Activated CD4-positive, alpha-beta T cell treated with anti-CD3 and anti-CD28 coated beads, Interleukin-2, Interleukin-4, amounts not matched to agents 100 ng/mL and 50 ng/mL, durations not matched to agents 16 hours and 8 hours (primary cell): Measurements from ENCODE around the gene EXOC4.

ENCODE experiments used
- DNase-seq: peaks from one replicate; pipeline ENCODE4 v3.0.0-alpha.2; 2020; ENCODE audit warnings: low spot score

The EXOC4 gene

GRCh38 chr7:133428876-133429275, 176.0 kb downstream of the EXOC4 start:
- no peak for DNase-seq

DNA sequence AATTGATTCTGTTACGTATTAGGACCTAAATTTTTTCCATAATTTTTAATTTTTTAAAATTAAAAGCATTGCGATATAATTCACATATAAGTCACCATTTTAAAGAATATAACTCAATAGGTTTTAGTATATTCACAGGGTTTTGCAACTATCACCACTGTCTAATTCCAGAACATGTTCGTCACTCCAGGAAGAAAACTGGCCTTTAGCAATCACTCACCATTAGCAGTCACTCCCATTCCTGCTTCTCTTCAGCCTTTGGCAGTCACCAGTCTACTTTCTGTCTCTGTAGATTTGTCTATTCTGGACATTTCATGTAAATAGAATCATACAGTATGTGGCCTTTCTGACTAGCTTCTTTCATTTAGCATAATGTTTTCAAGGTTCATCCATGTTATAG, 176.5 kb downstream of the EXOC4 start:
- no peak for DNase-seq

GRCh38 chr7:133431134-133431724, 178.4 kb downstream of the EXOC4 start:
- DNase-seq, result no peak

DNA sequence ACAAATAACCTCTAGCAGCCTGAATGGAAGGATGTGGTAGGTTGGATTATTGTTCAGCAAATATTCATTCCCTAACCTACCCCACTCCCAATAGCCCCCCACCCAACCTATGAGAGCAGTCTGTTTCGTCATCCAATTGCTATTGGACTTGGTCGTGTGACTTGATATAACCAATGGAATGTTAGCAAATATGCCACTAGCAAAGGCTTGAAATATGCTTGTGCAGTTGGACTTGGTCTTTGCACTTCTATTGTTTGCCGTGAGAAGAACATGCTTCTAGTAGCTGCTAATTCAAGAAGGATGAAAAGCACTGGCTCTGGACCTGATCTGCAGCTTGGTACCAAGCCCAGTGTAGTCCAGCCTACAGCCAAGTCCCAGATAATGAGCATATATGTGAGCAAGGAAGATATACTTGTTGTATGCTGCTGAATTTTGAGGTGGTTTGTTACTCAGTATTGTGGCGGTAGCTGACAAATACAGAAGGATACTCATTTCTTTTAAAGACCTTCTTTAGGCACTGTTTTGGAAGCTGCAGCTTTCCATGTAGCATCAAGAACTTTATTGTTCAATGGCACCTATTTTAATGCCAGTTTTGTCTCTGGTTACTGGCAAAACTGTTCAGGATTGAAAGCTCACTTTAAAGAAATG, 180.4 kb downstream of the EXOC4 start:
- DNase-seq, result no peak

DNA sequence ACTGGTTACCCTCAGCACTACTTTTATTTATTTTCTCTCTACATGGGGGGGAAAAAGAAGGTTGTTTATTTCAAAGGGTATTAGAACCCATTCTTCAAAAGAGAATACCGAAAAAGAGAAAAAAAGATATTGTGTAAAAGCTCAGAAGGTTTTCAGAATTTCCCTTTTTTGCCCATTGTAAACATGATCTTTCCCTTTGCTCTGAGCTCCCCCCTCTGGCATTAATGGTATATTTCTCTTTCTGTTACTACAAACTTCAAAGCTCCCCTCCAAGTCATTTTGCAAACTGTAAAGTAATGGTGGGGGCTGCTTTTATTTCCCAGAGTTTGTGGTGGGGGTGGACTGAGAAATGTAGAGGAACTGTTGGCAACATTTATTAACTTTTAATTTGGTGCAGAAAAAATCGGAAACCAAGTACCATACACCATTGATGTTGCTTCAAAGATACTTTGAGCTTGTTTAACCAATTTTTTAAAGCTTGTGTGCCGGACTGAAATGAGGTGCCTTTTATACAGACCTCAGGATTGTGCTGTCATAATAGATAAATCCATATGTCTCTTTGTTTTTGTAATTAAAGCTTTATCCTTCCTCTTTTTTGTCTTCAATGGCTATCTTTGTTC, 181.5 kb downstream of the EXOC4 start:
- no peak for DNase-seq

DNA sequence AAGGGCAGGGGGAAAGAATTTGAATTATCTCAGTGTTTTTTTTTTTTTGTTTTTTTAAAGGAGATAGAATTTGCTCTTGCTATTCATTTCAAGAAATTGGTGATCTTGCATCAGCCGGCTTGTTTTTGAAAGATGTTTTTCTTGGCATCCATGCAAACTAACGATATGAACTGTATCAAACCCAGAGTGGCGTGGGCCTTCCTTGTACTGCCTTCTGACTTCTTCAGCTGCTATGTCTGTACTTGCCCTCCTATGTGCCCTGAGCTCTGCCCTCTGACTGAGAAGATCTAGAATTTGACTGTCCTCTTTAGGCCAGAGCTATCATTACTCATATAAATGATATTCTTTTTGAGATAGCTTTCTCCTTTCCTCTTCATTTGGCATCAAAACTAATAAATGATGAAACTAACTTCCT, 183.1 kb downstream of the EXOC4 start:
- no peak for DNase-seq

DNA sequence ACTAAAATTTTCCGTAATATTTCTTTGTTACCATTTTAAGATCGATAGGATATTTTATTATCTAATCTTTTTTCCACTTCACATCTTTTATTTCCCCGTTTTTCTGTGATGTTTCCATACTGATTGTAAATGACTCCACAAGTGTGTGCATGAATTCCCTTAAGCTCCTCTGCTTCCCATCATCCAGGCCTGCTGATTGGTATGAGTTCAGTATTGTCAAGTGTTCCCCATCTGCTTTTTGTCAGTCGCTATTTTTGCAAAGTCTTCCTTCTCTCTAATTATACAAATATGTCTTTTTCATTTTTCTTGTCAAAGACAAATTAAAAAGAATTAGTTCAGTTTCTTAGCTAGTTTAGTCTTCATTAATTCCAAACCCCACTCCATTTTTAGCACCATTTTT, 184.7 kb downstream of the EXOC4 start:
- DNase-seq, result no peak

DNA sequence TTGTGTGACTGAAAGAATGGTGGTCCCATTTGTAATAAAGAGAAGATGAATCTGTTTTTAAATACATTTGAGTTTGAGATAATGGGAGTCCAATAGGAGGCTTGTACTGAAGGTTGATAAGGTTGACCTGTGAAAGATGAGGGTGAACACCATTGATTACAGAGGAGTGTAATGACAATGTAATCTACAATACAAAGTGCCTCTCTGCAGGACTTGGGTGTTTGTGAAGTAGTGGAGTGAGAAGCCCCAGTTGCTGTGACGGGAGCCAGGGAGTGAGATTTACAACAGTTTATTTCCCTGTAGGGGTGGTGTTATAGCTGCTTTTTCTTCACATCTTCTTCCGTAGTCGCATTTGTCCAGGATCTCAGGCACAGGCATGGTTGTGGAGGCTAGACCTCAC, 189.9 kb downstream of the EXOC4 start:
- no peak for DNase-seq

GRCh38 chr7:133445617-133446016, 192.7 kb downstream of the EXOC4 start:
- no peak for DNase-seq

- no peak for DNase-seq
Measured at GRCh38 chr7:133448012-133448411, 195.1 kb downstream of the EXOC4 start.

DNA sequence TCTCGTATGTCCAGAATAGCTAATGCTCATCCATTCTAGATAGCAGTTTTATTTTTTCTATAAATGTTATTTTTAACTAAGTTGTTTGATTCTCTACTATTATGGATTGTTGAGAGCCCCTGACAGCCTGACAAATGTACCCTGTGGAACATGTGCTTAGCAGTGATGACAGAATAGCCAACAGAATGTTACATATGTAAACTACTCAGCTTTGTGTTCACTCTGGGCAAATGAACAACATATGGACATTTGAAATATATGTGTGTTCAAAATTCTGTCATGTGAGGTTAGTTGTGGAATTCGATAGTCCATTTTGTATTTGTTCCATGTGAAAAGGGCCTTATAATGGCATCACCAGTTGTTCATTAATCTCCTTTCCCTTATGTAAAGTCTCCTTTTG, 199.7 kb downstream of the EXOC4 start:
- no peak for DNase-seq

DNA sequence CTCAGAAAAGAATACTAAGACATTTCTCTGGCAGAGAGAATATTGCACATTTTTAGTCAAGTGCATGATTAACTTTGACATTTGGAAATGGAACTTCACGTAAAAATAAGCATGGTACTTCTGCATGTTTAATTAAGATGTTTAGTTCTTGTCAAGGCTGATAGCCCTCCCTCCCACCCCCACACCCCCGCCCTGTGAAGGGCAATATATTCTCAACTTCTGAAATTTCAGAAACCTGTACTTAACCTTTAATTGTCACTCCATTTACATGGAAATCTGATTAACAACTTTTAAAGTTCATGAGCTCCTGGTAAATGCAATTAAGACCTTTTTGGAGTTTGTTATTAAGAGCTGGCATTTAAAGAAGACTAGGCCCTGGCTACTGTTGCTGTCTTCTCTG, 205.8 kb downstream of the EXOC4 start:
- DNase-seq, result no peak

DNA sequence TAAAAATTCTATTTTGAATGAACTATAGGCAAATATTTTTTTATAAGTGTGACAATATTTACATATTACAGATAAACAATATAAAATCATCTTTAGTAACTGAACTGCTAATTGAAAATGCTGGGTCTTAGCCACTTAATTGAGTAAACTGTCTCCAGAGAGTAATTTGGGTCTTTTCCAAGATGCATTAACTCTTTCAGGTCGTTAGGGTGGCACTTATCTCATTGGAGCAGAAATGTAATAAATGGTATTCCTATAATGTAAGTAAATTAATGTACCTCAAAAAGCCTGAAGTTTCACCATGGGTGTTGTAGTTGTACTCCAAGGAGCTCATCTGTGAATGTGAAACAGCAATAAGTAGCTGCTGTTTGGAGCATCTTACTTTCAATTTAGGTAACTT, 208.5 kb downstream of the EXOC4 start:
- DNase-seq, result no peak

DNA sequence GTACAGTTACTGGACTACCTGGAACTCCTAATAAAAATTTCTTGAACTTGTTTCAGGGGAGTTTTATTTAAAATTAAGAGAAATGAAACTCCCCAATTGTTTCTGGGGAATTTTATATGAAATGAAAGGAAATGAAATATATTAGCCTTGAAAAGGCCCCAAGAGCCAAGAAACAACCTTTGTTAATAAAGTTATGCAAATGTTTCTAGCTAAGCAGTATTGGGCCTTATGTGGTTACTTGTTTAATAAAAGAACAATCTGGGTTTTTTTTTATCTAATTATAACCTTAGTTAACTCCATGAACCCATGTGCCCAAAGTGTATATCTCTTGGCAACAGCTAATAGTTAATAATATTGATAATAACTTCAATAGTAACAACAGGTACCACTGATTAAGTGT, 222.8 kb downstream of the EXOC4 start:
- no peak for DNase-seq

- no peak for DNase-seq
Measured at GRCh38 chr7:133477791-133478190, 224.9 kb downstream of the EXOC4 start.

- DNase-seq, result no peak
Measured at GRCh38 chr7:133478591-133479135, 225.8 kb downstream of the EXOC4 start.

GRCh38 chr7:133479456-133480065, 226.7 kb downstream of the EXOC4 start:
- no peak for DNase-seq

DNA sequence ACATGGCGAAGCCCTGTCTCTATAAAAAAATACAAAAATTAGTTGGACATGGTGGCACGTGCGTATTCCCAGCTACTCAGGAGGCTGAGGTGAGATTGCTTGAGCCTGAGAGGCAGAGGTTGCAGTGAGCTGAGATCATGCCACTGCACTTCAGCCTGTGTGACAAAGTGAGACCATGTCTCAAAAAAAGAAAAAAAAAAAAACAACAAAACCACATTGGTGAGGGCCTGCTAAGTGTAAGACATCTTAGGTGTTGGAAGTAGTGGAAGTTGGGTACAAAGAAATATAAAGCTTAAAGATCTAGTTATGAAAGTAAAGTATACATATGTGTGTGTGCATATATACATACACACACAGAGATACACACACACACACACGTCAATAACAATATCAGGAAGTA, 228.0 kb downstream of the EXOC4 start:
- no peak for DNase-seq

DNA sequence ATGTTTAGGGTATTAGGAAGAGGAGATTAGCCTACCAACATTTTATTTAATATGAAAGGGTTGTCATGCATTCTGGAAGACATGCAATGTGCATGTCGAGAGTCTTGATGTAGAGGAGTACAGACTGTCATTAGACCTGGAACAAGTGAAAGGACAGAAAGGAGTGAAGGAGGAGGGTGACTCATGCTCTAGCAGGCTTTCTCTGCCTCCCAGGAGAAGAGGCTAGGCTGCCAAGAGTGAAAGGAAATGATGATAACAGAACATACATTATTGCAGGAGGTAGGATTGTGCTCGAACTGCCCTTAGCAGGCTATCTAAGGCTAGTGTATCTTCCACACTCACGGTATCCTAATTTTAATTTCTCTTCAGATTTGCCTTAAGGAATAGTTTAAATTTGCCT, 228.8 kb downstream of the EXOC4 start:
- peak; percentile 12 for DNase-seq

- DNase-seq, result no peak
Measured at GRCh38 chr7:133482599-133482998, 229.7 kb downstream of the EXOC4 start.

DNA sequence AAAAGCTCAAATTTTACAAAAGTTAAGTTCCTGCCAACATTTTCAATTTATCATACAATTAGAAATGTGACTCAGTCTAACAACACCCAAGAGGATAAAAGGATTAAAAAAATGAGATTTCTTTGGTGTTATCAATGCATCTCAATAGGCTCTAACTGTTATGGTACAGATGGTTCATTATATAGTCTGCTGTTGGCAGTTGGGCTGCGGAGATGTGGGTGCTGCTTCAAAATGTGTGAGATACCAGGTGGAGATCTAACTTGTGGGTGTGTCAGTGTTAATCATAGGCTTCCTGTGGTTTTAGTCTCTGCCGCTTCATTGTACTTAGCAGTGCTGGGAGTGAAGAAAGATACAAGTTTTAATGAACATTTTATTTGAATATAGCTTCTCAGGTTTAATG, 231.2 kb downstream of the EXOC4 start:
- DNase-seq, result peak; percentile 65

- peak; percentile 19 for DNase-seq
Measured at GRCh38 chr7:133489906-133490305, 237.0 kb downstream of the EXOC4 start.

DNA sequence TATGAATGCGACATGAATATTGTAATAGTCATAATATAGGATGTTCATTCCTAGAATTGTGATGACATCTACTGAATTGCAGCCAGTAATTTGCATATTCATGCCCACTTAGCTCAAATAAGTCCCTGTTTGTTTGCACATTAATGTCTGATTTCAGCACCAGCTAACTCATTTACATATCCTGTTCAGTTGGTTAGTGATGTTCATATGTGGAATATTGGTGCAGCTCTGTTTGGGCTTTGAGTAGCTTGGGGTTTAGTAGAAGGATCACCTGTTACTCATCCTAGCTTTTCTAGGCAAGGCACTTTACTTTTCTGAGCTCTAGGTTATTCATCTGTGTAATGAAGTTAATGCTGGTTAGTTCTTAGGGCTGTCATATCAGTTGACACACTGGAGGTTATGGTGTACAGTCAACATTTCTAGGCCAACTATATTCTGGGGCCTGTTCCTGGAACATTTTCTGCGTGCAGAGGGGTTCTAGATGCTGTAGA, 238.4 kb downstream of the EXOC4 start:
- peak; percentile 62 for DNase-seq
